SH-SY5Y (cell line): Measurements from ENCODE around the gene PKD2L1.

Experiments used
- GATA2 ChIP-seq: IDR thresholded peaks from 2 replicates; pipeline ENCODE4 v1.6.1; 2011; ENCODE audit warnings: mild to moderate bottlenecking, low read depth, low read length
- GATA3 ChIP-seq: IDR thresholded peaks from 2 replicates; pipeline ENCODE4 v1.6.1; 2011; ENCODE audit warnings: low read depth, mild to moderate bottlenecking, low read length, moderate library complexity

GRCh38 chr10:100245484-100246220 lies 84.4 kb downstream of the PKD2L1 start:
- TF ChIP-seq GATA3: no peak
- TF ChIP-seq GATA2: no peak
